KG1 (cell line): ENCODE measurements around the gene PRKG1.

Source experiments
- DNase-seq: peaks from one replicate; lab custom pipeline; 2025; lab: John Stamatoyannopoulos, UW

The PRKG1 gene

GRCh38 chr10:51879238-51879637, 805.0 kb downstream of the PRKG1 start:
- no peak for DNase-seq

GRCh38 chr10:51881213-51881612, 806.9 kb downstream of the PRKG1 start:
- DNase-seq = no peak

- no peak for DNase-seq
Observed at GRCh38 chr10:51886438-51887068, 812.3 kb downstream of the PRKG1 start.

GRCh38 chr10:51888263-51888662, 814.0 kb downstream of the PRKG1 start:
- no peak for DNase-seq

- DNase-seq = no peak
Observed at GRCh38 chr10:51892313-51892712, 818.0 kb downstream of the PRKG1 start.

- no peak for DNase-seq
Observed at GRCh38 chr10:51892965-51893658, 818.8 kb downstream of the PRKG1 start.

GRCh38 chr10:51894771-51895578, 820.7 kb downstream of the PRKG1 start:
- no peak for DNase-seq

- DNase-seq = no peak
Observed at GRCh38 chr10:51896849-51897248, 822.6 kb downstream of the PRKG1 start.

- no peak for DNase-seq
Observed at GRCh38 chr10:51897560-51897959, 823.3 kb downstream of the PRKG1 start.

- DNase-seq = no peak
Observed at GRCh38 chr10:51900180-51900579, 825.9 kb downstream of the PRKG1 start.

- no peak for DNase-seq
Observed at GRCh38 chr10:51903675-51904074, 829.4 kb downstream of the PRKG1 start.

GRCh38 chr10:51905032-51905431, 830.7 kb downstream of the PRKG1 start:
- no peak for DNase-seq

- DNase-seq = no peak
Observed at GRCh38 chr10:51907361-51907760, 833.1 kb downstream of the PRKG1 start.

GRCh38 chr10:51910189-51910588, 835.9 kb downstream of the PRKG1 start:
- DNase-seq = no peak

- no peak for DNase-seq
Observed at GRCh38 chr10:51910596-51910995, 836.3 kb downstream of the PRKG1 start.

- no peak for DNase-seq
Observed at GRCh38 chr10:51911723-51912122, 837.4 kb downstream of the PRKG1 start.

- no peak for DNase-seq
Observed at GRCh38 chr10:51915031-51915542, 840.8 kb downstream of the PRKG1 start.

- no peak for DNase-seq
Observed at GRCh38 chr10:51918440-51918839, 844.2 kb downstream of the PRKG1 start.

- no peak for DNase-seq
Observed at GRCh38 chr10:51918884-51919325, 844.6 kb downstream of the PRKG1 start.

GRCh38 chr10:51920672-51921071, 846.4 kb downstream of the PRKG1 start:
- DNase-seq = no peak

- DNase-seq = no peak
Observed at GRCh38 chr10:51924359-51924758, 850.1 kb downstream of the PRKG1 start.

GRCh38 chr10:51926337-51926736, 852.0 kb downstream of the PRKG1 start:
- DNase-seq = no peak

GRCh38 chr10:51928162-51928561, 853.9 kb downstream of the PRKG1 start:
- DNase-seq = no peak
